OCI-LY3 (cell line): ENCODE results near the gene MLXIPL.

Experiments
- CTCF ChIP-seq: fragments of 200-600, 300-600 bp; sonication (generic); IDR thresholded peaks from 2 replicates; pipeline ENCODE4 v1.5.1; 2014; ENCODE audit warnings: antibody characterized with exemption, low read length, low read depth
- EZH2phosphoT487 ChIP-seq: fragments of 200-600 bp; shearing (Covaris generic); IDR thresholded peaks from 2 replicates; pipeline ENCODE4 v1.6.1; 2018; ENCODE audit warnings: antibody characterized with exemption, mixed run types, low read depth

GRCh38 chr7:73625276-73625675, 954 bp upstream of the MLXIPL start:
- TF ChIP-seq CTCF: no peak
- no peak for TF ChIP-seq EZH2phosphoT487
